K562 (cell line): ENCODE data around the gene ELAVL3. TPM values are rescaled to one million over a fixed set of nuclear protein-coding genes. Genes with fewer than 3 reads are reported as not detected.

Source experiments
- C11orf30 ChIP-seq: fragments of 450-650 bp; IDR thresholded peaks from 2 replicates; pipeline ENCODE4 v1.6.1; 2016; ENCODE audit warnings: low read depth, mild to moderate bottlenecking
- CBX2 ChIP-seq: fragments of 200-600 bp; sonication (generic); IDR thresholded peaks from one replicate; pipeline ENCODE4 v1.6.1; 2012; ENCODE audit warnings: mild to moderate bottlenecking, low read length, inconsistent platforms; ENCODE audit not compliant: insufficient read depth, poor library complexity, severe bottlenecking
- CREBBP ChIP-seq: IDR thresholded peaks from one replicate; pipeline ENCODE4 v1.6.1; 2012; ENCODE audit warnings: low read depth, mild to moderate bottlenecking, control low read depth, inconsistent platforms, low read length
- CSDE1 ChIP-seq, 2 experiments: fragments of 450-650 bp; IDR thresholded peaks; 2 replicates each; pipeline ENCODE4 v1.6.1; 2016; ENCODE audit warnings: mild to moderate bottlenecking in 1 of 2
- DIDO1 ChIP-seq: fragments of 450-650 bp; IDR thresholded peaks from 2 replicates; pipeline ENCODE4 v1.6.1; 2016; ENCODE audit warnings: low read depth, missing biosample characterization, missing genetic modification characterization
- E2F5 ChIP-seq: sonication (generic); formaldehyde crosslinking; IDR thresholded peaks from 2 replicates; pipeline ENCODE4 v1.8.0; 2022; ENCODE audit warnings: mild to moderate bottlenecking, missing genetic modification reagents
- ESRRA ChIP-seq: fragments of 450-650 bp; IDR thresholded peaks from 2 replicates; pipeline ENCODE4 v1.6.1; 2014; ENCODE audit warnings: low read depth, mild to moderate bottlenecking, moderate library complexity, borderline replicate concordance
- GABPB2 ChIP-seq: fragments of 250-450 bp; sonication (Bioruptor Pico); conservative IDR thresholded peaks from 2 replicates; pipeline ENCODE4 v1.5.1; 2021; ENCODE audit warnings: mild to moderate bottlenecking
- HMGXB4 ChIP-seq: sonication (generic); formaldehyde crosslinking; IDR thresholded peaks from 2 replicates; pipeline ENCODE4 v1.8.1; 2023; ENCODE audit warnings: mild to moderate bottlenecking, missing genetic modification reagents
- HNRNPK ChIP-seq: fragments of 200-400 bp; formaldehyde crosslinking; IDR thresholded peaks from one replicate; pipeline ENCODE4 v1.6.1; 2018; ENCODE audit warnings: mild to moderate bottlenecking, low read depth, low read length; ENCODE audit not compliant: poor library complexity, severe bottlenecking
- MAFG ChIP-seq: fragments of 450-650 bp; conservative IDR thresholded peaks from 2 replicates; pipeline ENCODE4 v1.6.1; 2016; ENCODE audit warnings: missing genetic modification characterization, missing compliant biosample characterization
- MIER1 ChIP-seq: fragments of 450-650 bp; IDR thresholded peaks from 2 replicates; pipeline ENCODE4 v1.6.1; 2016; ENCODE audit warnings: antibody characterized with exemption, mild to moderate bottlenecking, low read depth
- MTA1 ChIP-seq: fragments of 450-650 bp; IDR thresholded peaks from 2 replicates; pipeline ENCODE4 v1.6.1; 2017; ENCODE audit warnings: borderline replicate concordance
- RBFOX2 ChIP-seq: fragments of 200-400 bp; formaldehyde crosslinking; IDR thresholded peaks from 2 replicates; pipeline ENCODE4 v1.6.1; 2017; ENCODE audit warnings: low read depth, mild to moderate bottlenecking, low read length, moderate library complexity
- SMC3 ChIP-seq: conservative IDR thresholded peaks from 2 replicates; pipeline ENCODE4 v1.6.1; 2011; ENCODE audit warnings: low read depth, low read length, improper control_type of control experiment; ENCODE audit not compliant: insufficient read depth
- ZBTB11 ChIP-seq, 3 experiments: fragments of 200-800 bp in 1 of 3; fragments of 250-450 bp in 1 of 3; fragments of 450-650 bp in 1 of 3; sonication (Bioruptor Pico) in 1 of 3; sonication (Bioruptor generic) in 1 of 3; formaldehyde crosslinking in 1 of 3; IDR thresholded peaks; 2 replicates each; pipeline versions ENCODE4 v1.6.1 to v1.8.0; 2016 to 2022; ENCODE audit warnings: mild to moderate bottlenecking in 2 of 3, missing genetic modification characterization in 2 of 3, missing compliant biosample characterization in 1 of 3, moderate library complexity in 1 of 3
- ZBTB12 ChIP-seq: fragments of 250-450 bp; sonication (Bioruptor Pico); IDR thresholded peaks from 2 replicates; pipeline ENCODE4 v1.4.0; 2020
- ZNF224 ChIP-seq: sonication (generic); formaldehyde crosslinking; IDR thresholded peaks from 2 replicates; pipeline ENCODE4 v1.8.0; 2022; ENCODE audit warnings: mild to moderate bottlenecking, missing genetic modification reagents
- ZNF347 ChIP-seq: fragments of 450-650 bp; formaldehyde crosslinking; IDR thresholded peaks from 2 replicates; pipeline ENCODE4 v1.4.0; 2020; ENCODE audit warnings: low read depth, mild to moderate bottlenecking, moderate library complexity
- polyA plus RNA-seq, 8 experiments: library from polyadenylated mRNA; depleted of rRNA in 4 of 8; stranded (reverse) in 5 of 8; unstranded in 3 of 8; fragments of >200 nt; fragmentation: Nextera tagmentation in 2 of 8; fragmentation: Illumina TruSeq in 1 of 8; extraction: Ambion mirVana in 2 of 8; extraction: Trizol in 1 of 8; gene quantifications; 2 replicates each; pipeline versions ENCODE4 v1.2.1 to v1.2.3, GENCODE V29; 2011 to 2014; ENCODE audit warnings: inconsistent platforms in 1 of 8, missing spikeins in 1 of 8
- total RNA-seq, 7 experiments: library from RNA; depleted of rRNA in 6 of 7; stranded (reverse); fragments of >200 nt in 6 of 7; fragmentation: Illumina TruSeq in 2 of 7; extraction: Trizol in 2 of 7; gene quantifications; 2 replicates each; pipeline versions ENCODE4 v1.2.1 to v1.2.3, GENCODE V29; 2011 to 2021; ENCODE audit warnings: low replicate concordance in 1 of 7

Gene ELAVL3
- total and polyA plus RNA-seq, 9 of the 15 experiments (the other 6 are each of a cell fraction or from before 2014, with no cell fraction given) = not detected

- TF ChIP-seq ZBTB11 (CRISPR knock-in tag; IDR thresholded peaks at IDR 0.05) (peak in 1 of 3 experiments; percentile 68; a peak in 2 of 6 replicates), DIDO1 (tag) (peak; percentile 80), HNRNPK (no peak), HMGXB4 (CRISPR knock-in tag) (no peak), RBFOX2 (peak; percentile 97), MTA1 (no peak), CSDE1 (IDR thresholded peaks at IDR 0.05) (no peak; a peak in 1 of 4 replicates), MAFG (no peak), ESRRA (peak; percentile 98), MIER1 (peak; percentile 96), SMC3 (no peak), CBX2 (no peak), E2F5 (CRISPR knock-in tag) (no peak), ZNF224 (CRISPR knock-in tag) (no peak), C11orf30 (peak; percentile 97), CREBBP (no peak), GABPB2 (no peak; the same call in 1 of the 2 replicates), ZBTB12 (CRISPR knock-in tag) (no peak), ZNF347 (CRISPR knock-in tag) (no peak)
These were observed 47.9 kb upstream of the ELAVL3 start, which contains the start of gene ECSIT (continued) for GRCh38 chr19:11528551-11529341.
